GM23338 (cell line): ENCODE measurements around the gene PCYT2. TPM values are rescaled to one million over a fixed set of nuclear protein-coding genes. Genes with fewer than 3 reads are reported as not detected.

Experiments used
- ATAC-seq: fragments of 200-7000 bp; cut with Tn5 transposase; 3 replicates; pipeline ENCODE4 v1.9.1; 2020
- DNase-seq: peaks from one replicate; pipeline ENCODE4 v3.0.0-alpha.2; 2015; ENCODE audit warnings: low spot score
- H2AFZ ChIP-seq: fragments of 200-600 bp; sonication (generic); 2 replicates; pipeline ENCODE4 v1.8.0; 2016; ENCODE audit warnings: antibody characterized with exemption, mild to moderate bottlenecking, moderate library complexity
- H3F3A ChIP-seq: fragments of 200-600 bp; sonication (generic); replicated peaks from 2 replicates; pipeline ENCODE4 v1.8.0; 2017; ENCODE audit warnings: antibody characterized with exemption, mixed run types, low read depth
- H3K27ac ChIP-seq: fragments of 200-600 bp; sonication (generic); 2 replicates; pipeline ENCODE4 v1.6.1; 2016; ENCODE audit warnings: low read depth
- H3K27me3 ChIP-seq: fragments of 200-600 bp; sonication (generic); 2 replicates; pipeline ENCODE4 v1.8.0; 2016; ENCODE audit warnings: mild to moderate bottlenecking, mixed run types, moderate library complexity; ENCODE audit not compliant: insufficient read depth
- H3K36me3 ChIP-seq: fragments of 200-600 bp; sonication (generic); 2 replicates; pipeline ENCODE4 v1.8.0; 2016; ENCODE audit warnings: mild to moderate bottlenecking; ENCODE audit not compliant: insufficient read depth
- H3K4me1 ChIP-seq: fragments of 200-600 bp; sonication (generic); 2 replicates; pipeline ENCODE4 v1.8.0; 2016; ENCODE audit warnings: mild to moderate bottlenecking, moderate library complexity; ENCODE audit not compliant: insufficient read depth
- H3K4me2 ChIP-seq: fragments of 200-600 bp; sonication (generic); 2 replicates; pipeline ENCODE4 v1.7.1; 2017; ENCODE audit warnings: mixed run types
- H3K4me3 ChIP-seq: fragments of 200-600 bp; sonication (generic); 2 replicates; pipeline ENCODE4 v1.6.1; 2016; ENCODE audit warnings: mixed run types
- H3K79me2 ChIP-seq: fragments of 200-600 bp; sonication (generic); replicated peaks from 2 replicates; pipeline ENCODE4 v1.8.0; 2017; ENCODE audit warnings: mild to moderate bottlenecking; ENCODE audit not compliant: insufficient read depth
- H3K9me2 ChIP-seq: fragments of 200-600 bp; sonication (generic); 2 replicates; pipeline ENCODE4 v1.8.0; 2017; ENCODE audit not compliant: insufficient read depth
- H4K20me1 ChIP-seq: fragments of 200-600 bp; sonication (generic); replicated peaks from 2 replicates; pipeline ENCODE4 v1.8.0; 2017; ENCODE audit warnings: mild to moderate bottlenecking; ENCODE audit not compliant: insufficient read depth
- H3K27ac Mint-ChIP-seq: 2 replicates; pipeline ENCODE4 v1.8.0; 2020; ENCODE audit warnings: inconsistent platforms, mild to moderate bottlenecking, moderate library complexity, mixed read lengths
- H3K27me3 Mint-ChIP-seq: 3 replicates; pipeline ENCODE4 v1.8.0; 2022; ENCODE audit warnings: low read depth, mild to moderate bottlenecking, moderate library complexity, mixed read lengths, inconsistent platforms; ENCODE audit not compliant: insufficient read depth, poor library complexity
- H3K36me3 Mint-ChIP-seq: 3 replicates; pipeline ENCODE4 v1.8.0; 2021; ENCODE audit warnings: low read depth, mild to moderate bottlenecking, inconsistent platforms, moderate library complexity, mixed read lengths
- H3K4me1 Mint-ChIP-seq: 3 replicates; pipeline ENCODE4 v1.8.0; 2020; ENCODE audit warnings: mild to moderate bottlenecking, inconsistent platforms, mixed read lengths
- H3K4me3 Mint-ChIP-seq: 3 replicates; pipeline ENCODE4 v1.8.0; 2021; ENCODE audit warnings: moderate library complexity, mild to moderate bottlenecking, inconsistent platforms, mixed read lengths
- H3K9me3 Mint-ChIP-seq: 3 replicates; pipeline ENCODE4 v1.8.0; 2020; ENCODE audit warnings: moderate library complexity, mild to moderate bottlenecking, inconsistent platforms, mixed read lengths
- CREB1 ChIP-seq: fragments of 250-450 bp; sonication (Bioruptor Pico); IDR thresholded peaks from 2 replicates; pipeline ENCODE4 v1.5.0; 2020; ENCODE audit warnings: low read depth, mild to moderate bottlenecking, moderate library complexity
- CTCF ChIP-seq, 2 experiments: fragments of 200-600 bp in 1 of 2; sonication (generic) in 1 of 2; conservative IDR thresholded peaks; 2 replicates each; pipeline versions ENCODE4 v1.5.1 to v1.6.1; 2016 to 2017; ENCODE audit warnings: antibody characterized with exemption in 2 of 2, low read depth in 2 of 2, mild to moderate bottlenecking in 2 of 2, moderate library complexity in 1 of 2
- JUNB ChIP-seq: IDR thresholded peaks from one replicate; pipeline ENCODE4 v1.6.1; 2016; ENCODE audit warnings: antibody characterized with exemption; ENCODE audit not compliant: unreplicated experiment
- POLR2AphosphoS5 ChIP-seq: IDR thresholded peaks from 2 replicates; pipeline ENCODE4 v1.6.1; 2016; ENCODE audit warnings: antibody characterized with exemption, low read depth
- ZNF114 ChIP-seq: fragments of 250-450 bp; sonication (Bioruptor Pico); IDR thresholded peaks from 2 replicates; pipeline ENCODE4 v1.5.0; 2020; ENCODE audit warnings: mild to moderate bottlenecking, moderate library complexity
- polyA plus RNA-seq: library from polyadenylated mRNA; unstranded; fragments of >200 nt; fragmentation: Nextera tagmentation; extraction: Ambion mirVana; gene quantifications from 2 replicates; pipeline ENCODE4 v1.2.1, GENCODE V29; 2016
- total RNA-seq: library from RNA; depleted of rRNA; stranded (reverse); fragments of >200 nt; shearing (Covaris generic); gene quantifications from 2 replicates; pipeline ENCODE4 v1.2.3, GENCODE V29; 2014

The PCYT2 gene
- total and polyA plus RNA-seq, 2 experiments from 2014 or later, result 51.6 to 82.9 TPM

GRCh38 chr17:81869221-81870130 lies 41.7 kb downstream of the PCYT2 start:
- H3K4me3 ChIP-seq, result peak overlapping the region; percentile 85
- Mint-ChIP-seq H3K27me3 (peaks cover 45% of the 10 kb centered on the region), H3K9me3 (no peaks in the 10 kb centered on the region; the same call in 2 of the 3 replicates), H3K4me3 (peak overlapping the region; percentile 80), H3K36me3 (peaks cover 9% of the 10 kb centered on the region; the same call in 2 of the 3 replicates), H3K27ac (peak overlapping the region; percentile 91), H3K4me1 (peaks cover 22% of the 10 kb centered on the region)
- peak; percentile 65 for DNase-seq
- peaks cover 13% of the 10 kb centered on the region for H4K20me1 ChIP-seq
- TF ChIP-seq CTCF (conservative IDR thresholded peaks at IDR 0.05; ENCODE audit: low read depth in 2 of 2) (peak; percentile 76 to 79), POLR2AphosphoS5 (peak; percentile 8; the same call in 1 of the 2 replicates), CREB1 (peak; percentile 34; the same call in 1 of the 2 replicates), JUNB (no peak)
- H3K79me2 ChIP-seq, result peaks cover 7% of the 10 kb centered on the region; the same call in 1 of the 2 replicates
- 0 out of 2 replicates have a peak, but pooled peaks cover 6% of the 10 kb centered on the region for H3K36me3 ChIP-seq
- peak overlapping the region; percentile 81 for H3K27ac ChIP-seq
- peak overlapping the region; percentile 94 for H3K4me2 ChIP-seq
- H3K9me2 ChIP-seq, result no peaks in the 10 kb centered on the region
- H3K4me1 ChIP-seq, result peaks cover 12% of the 10 kb centered on the region
- ATAC-seq, result peak; percentile 51
- H3K27me3 ChIP-seq, result no peaks in the 10 kb centered on the region
- peaks cover 53% of the 10 kb centered on the region for H3F3A ChIP-seq
- no peak overlapping the region for H2AFZ ChIP-seq

- peaks cover 23% of the 10 kb centered on the region for H3K4me1 Mint-ChIP-seq
- H2AFZ ChIP-seq, result no peak overlapping the region
- DNase-seq (peak; percentile 36), ATAC-seq (peak; percentile 3)
- no peak overlapping the region for H3K4me3 ChIP-seq
- H4K20me1 ChIP-seq, result peaks cover 15% of the 10 kb centered on the region
- H3K4me3 Mint-ChIP-seq, result peak overlapping the region; percentile 36; the same call in 2 of the 3 replicates
- H3K36me3 Mint-ChIP-seq, result peaks cover 15% of the 10 kb centered on the region
- peaks cover 45% of the 10 kb centered on the region for H3K27me3 Mint-ChIP-seq
- peak overlapping the region; percentile 81 for H3K27ac ChIP-seq
- peaks cover 12% of the 10 kb centered on the region for H3K4me1 ChIP-seq
- no peaks in the 10 kb centered on the region for H3K27me3 ChIP-seq
- no peak for TF ChIP-seq ZNF114 (CRISPR knock-in tag)
- peaks cover 14% of the 10 kb centered on the region for H3K79me2 ChIP-seq
- no peaks in the 10 kb centered on the region for H3K9me2 ChIP-seq
- 0 out of 2 replicates have a peak overlapping the region, but pooled peaks have one; percentile 65 for H3K27ac Mint-ChIP-seq
- no peaks in the 10 kb centered on the region; the same call in 2 of the 3 replicates for H3K9me3 Mint-ChIP-seq
- peak overlapping the region; percentile 60; the same call in 1 of the 2 replicates for H3K4me2 ChIP-seq
- H3F3A ChIP-seq, result peaks cover 58% of the 10 kb centered on the region
- H3K36me3 ChIP-seq, result 0 out of 2 replicates have a peak, but pooled peaks cover 6% of the 10 kb centered on the region
These were observed 42.5 kb downstream of the PCYT2 start for GRCh38 chr17:81868674-81869220.
